PC-9 (cell line): ENCODE results near the gene VIM. TPM values are rescaled to one million over a fixed set of nuclear protein-coding genes. Genes with fewer than 3 reads are reported as not detected.
A peak's percentile ranks its signal among the peaks of the same experiment; 100 is the strongest.

Experiments used
- BruUV-seq: library from RNA; stranded (reverse); fragments of 400-500 nt; replicated peaks from 2 replicates; lab custom pipeline; 2021; lab: Mats Ljungman, UMichigan
- CTCF ChIA-PET: fragments of 300-600 bp; sonication (Branson Sonifier 250); formaldehyde crosslinking; loops from one replicate; lab custom pipeline; 2022; ENCODE audit warnings: antibody characterized with exemption; lab: Charles Lee
- POLR2A ChIA-PET: fragments of 300-600 bp; sonication (Branson Sonifier 250); formaldehyde crosslinking; loops from one replicate; lab custom pipeline; 2022; ENCODE audit warnings: antibody characterized with exemption; ENCODE audit not compliant: unreplicated experiment; lab: Charles Lee
- DNase-seq, 2 experiments: peaks; one replicate each; pipeline versions ENCODE4 v3.0.0 to v3.0.0-alpha.2; 2015 to 2022; ENCODE audit warnings: mixed read lengths in 1 of 2
- H2AFZ ChIP-seq: fragments of 200-600 bp; sonication (generic); 2 replicates; pipeline ENCODE4 v1.8.1; 2017; ENCODE audit warnings: antibody characterized with exemption
- H3F3A ChIP-seq: fragments of 200-600 bp; sonication (generic); 2 replicates; pipeline ENCODE4 v1.8.1; 2017; ENCODE audit warnings: antibody characterized with exemption, mild to moderate bottlenecking, low read depth; ENCODE audit not compliant: insufficient read depth
- H3K27ac ChIP-seq: fragments of 200-600 bp; sonication (generic); 2 replicates; pipeline ENCODE4 v1.6.1; 2016; ENCODE audit warnings: mixed run types
- H3K27me3 ChIP-seq: fragments of 200-600 bp; sonication (generic); 2 replicates; pipeline ENCODE4 v1.6.1; 2016; ENCODE audit warnings: low read depth, mixed run types; ENCODE audit not compliant: insufficient read depth
- H3K36me3 ChIP-seq: fragments of 200-600 bp; sonication (generic); 2 replicates; pipeline ENCODE4 v1.6.1; 2016; ENCODE audit warnings: low read depth, mixed run types
- H3K4me1 ChIP-seq: fragments of 200-600 bp; sonication (generic); replicated peaks from 2 replicates; pipeline ENCODE4 v1.6.1; 2016; ENCODE audit warnings: mixed run types; ENCODE audit not compliant: insufficient read depth
- H3K4me2 ChIP-seq: fragments of 200-600 bp; sonication (generic); 2 replicates; pipeline ENCODE4 v1.6.1; 2017; ENCODE audit warnings: mixed run types
- H3K4me3 ChIP-seq: fragments of 200-600 bp; sonication (generic); 2 replicates; pipeline ENCODE4 v1.6.1; 2016; ENCODE audit warnings: mixed run types
- H3K79me2 ChIP-seq: fragments of 200-600 bp; sonication (generic); 2 replicates; pipeline ENCODE4 v1.6.1; 2017; ENCODE audit warnings: low read depth, mixed run types
- H3K9me2 ChIP-seq: fragments of 200-600 bp; sonication (generic); 2 replicates; pipeline ENCODE4 v1.8.1; 2017; ENCODE audit warnings: mild to moderate bottlenecking; ENCODE audit not compliant: insufficient read depth
- H3K9me3 ChIP-seq: fragments of 200-600 bp; sonication (generic); 2 replicates; pipeline ENCODE4 v1.8.1; 2016; ENCODE audit warnings: low read depth; ENCODE audit not compliant: insufficient read depth
- H4K20me1 ChIP-seq: fragments of 200-600 bp; sonication (generic); 2 replicates; pipeline ENCODE4 v1.8.1; 2017; ENCODE audit not compliant: insufficient read depth
- EZH2 ChIP-seq: fragments of 200-600 bp; sonication (generic); IDR thresholded peaks from 2 replicates; pipeline ENCODE4 v1.8.0; 2017; ENCODE audit warnings: antibody characterized with exemption, low read depth
- intact Hi-C: fragments of 100-400 bp; cut with micrococcal nuclease; formaldehyde crosslinking; loops from one replicate; pipeline ENCODE4 v1.10.0; 2022; ENCODE audit not compliant: unreplicated experiment
- total RNA-seq: library from RNA; stranded (reverse); gene quantifications from 2 replicates; pipeline ENCODE4 v1.2.3, GENCODE V29; 2021
- TF ChIP-seq, protein P1 (sequence below): fragments of 200-600 bp; sonication (generic); conservative IDR thresholded peaks from 2 replicates; pipeline ENCODE4 v1.6.1; 2017; ENCODE audit warnings: mixed run types, antibody characterized with exemption, mild to moderate bottlenecking, moderate library complexity

VIM gene
- total RNA-seq, 1 experiment from 2014 or later = 14.8 TPM

DNA sequence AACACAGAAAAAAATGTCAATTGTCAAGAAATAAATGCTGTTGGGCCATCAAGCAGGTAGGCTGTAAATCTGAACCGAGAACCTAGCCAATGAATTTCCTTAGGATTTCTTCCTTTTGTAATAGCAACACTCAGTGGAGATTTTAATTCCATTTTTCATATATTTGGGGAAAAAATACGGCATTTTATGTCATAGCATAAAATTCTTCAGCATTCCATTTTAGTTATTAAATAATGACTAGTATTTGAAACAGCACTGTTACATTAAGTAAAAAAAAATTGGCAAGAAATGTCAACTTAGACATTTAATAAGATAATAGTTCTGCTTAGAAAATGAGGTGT, 12.3 kb upstream of the VIM start:
- Histone ChIP-seq H3K4me3 (no peak overlapping the region), H3K36me3 (no peaks in the 10 kb centered on the region), H3K4me1 (peaks cover 31% of the 10 kb centered on the region), H3F3A (peaks cover 19% of the 10 kb centered on the region), H2AFZ (no peak overlapping the region), H3K79me2 (no peaks in the 10 kb centered on the region), H3K27me3 (no peaks in the 10 kb centered on the region), H3K4me2 (peak overlapping the region; percentile 43), H3K9me3 (no peaks in the 10 kb centered on the region), H4K20me1 (no peaks in the 10 kb centered on the region), H3K9me2 (no peaks in the 10 kb centered on the region), H3K27ac (peak overlapping the region; percentile 83)
- POLR2A ChIA-PET = interaction anchor here (0.7 kb wide), 1 partner anchor 14 kb away, joined by 6 read pairs; the partner anchor contains the start of gene TRDMT1
- no TSS peak for BruUV-seq
- CTCF ChIA-PET = no interaction called here
- DNase-seq = no peak
- intact Hi-C loops = loop anchor here (1.0 kb wide), 1 partner anchor 15 kb away; no protein-coding TSS in a partner anchor
- no peak for TF ChIP-seq EZH2
- TF ChIP-seq, protein P1, sequence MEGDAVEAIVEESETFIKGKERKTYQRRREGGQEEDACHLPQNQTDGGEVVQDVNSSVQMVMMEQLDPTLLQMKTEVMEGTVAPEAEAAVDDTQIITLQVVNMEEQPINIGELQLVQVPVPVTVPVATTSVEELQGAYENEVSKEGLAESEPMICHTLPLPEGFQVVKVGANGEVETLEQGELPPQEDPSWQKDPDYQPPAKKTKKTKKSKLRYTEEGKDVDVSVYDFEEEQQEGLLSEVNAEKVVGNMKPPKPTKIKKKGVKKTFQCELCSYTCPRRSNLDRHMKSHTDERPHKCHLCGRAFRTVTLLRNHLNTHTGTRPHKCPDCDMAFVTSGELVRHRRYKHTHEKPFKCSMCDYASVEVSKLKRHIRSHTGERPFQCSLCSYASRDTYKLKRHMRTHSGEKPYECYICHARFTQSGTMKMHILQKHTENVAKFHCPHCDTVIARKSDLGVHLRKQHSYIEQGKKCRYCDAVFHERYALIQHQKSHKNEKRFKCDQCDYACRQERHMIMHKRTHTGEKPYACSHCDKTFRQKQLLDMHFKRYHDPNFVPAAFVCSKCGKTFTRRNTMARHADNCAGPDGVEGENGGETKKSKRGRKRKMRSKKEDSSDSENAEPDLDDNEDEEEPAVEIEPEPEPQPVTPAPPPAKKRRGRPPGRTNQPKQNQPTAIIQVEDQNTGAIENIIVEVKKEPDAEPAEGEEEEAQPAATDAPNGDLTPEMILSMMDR = no peak

DNA sequence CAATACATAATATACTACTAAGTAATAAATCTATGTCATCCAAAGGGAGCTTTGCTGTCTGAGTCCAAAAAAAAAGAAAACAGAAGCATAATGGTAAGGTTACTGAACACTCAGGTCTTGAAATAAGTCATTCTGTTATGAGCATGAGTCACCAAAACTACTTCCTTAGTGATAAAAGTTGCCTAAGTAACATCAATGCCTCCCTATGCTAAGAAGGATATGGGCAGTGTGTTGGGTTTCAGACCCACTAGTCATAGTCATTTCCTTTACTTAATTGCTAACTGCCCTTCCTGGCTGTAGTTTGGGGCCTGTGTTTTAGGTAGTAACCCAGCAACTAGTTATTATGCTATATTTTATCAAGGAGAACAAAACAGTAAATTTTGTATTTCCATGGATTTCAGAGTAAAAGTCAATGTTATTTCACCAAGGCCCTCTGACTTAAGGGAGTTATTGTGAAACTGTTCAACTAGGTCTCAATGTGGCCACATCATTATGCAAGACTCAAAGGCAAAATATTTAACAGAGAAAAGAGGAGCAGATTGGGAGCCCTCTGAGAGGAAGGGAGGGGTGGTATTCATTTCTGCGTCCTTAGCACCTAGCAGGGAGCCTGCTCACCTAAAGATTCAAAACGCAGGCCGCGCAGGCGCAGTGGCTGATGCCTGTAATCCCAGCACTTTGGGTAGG, 11.7 kb upstream of the VIM start:
- no peaks in the 10 kb centered on the region for H3K9me2 ChIP-seq
- no peak overlapping the region for H2AFZ ChIP-seq
- POLR2A ChIA-PET = interaction anchor here (0.7 kb wide), 1 partner anchor 15 kb away, joined by 6 read pairs; the partner anchor contains the start of gene TRDMT1
- no peaks in the 10 kb centered on the region for H4K20me1 ChIP-seq
- H3K4me1 ChIP-seq = peaks cover 35% of the 10 kb centered on the region
- no TSS peak for BruUV-seq
- TF ChIP-seq EZH2 = no peak
- TF ChIP-seq, protein P1 = no peak
- no peaks in the 10 kb centered on the region for H3K79me2 ChIP-seq
- H3K27me3 ChIP-seq = no peaks in the 10 kb centered on the region
- H3K9me3 ChIP-seq = no peaks in the 10 kb centered on the region
- intact Hi-C loops = loop anchor here (1.0 kb wide), 1 partner anchor 14 kb away; no protein-coding TSS in a partner anchor
- H3K27ac ChIP-seq = peak overlapping the region; percentile 83
- CTCF ChIA-PET = no interaction called here
- H3F3A ChIP-seq = peaks cover 19% of the 10 kb centered on the region
- H3K4me2 ChIP-seq = peak overlapping the region; percentile 43
- no peak overlapping the region for H3K4me3 ChIP-seq
- peak; percentile 29 to 95 for DNase-seq
- H3K36me3 ChIP-seq = no peaks in the 10 kb centered on the region

DNA sequence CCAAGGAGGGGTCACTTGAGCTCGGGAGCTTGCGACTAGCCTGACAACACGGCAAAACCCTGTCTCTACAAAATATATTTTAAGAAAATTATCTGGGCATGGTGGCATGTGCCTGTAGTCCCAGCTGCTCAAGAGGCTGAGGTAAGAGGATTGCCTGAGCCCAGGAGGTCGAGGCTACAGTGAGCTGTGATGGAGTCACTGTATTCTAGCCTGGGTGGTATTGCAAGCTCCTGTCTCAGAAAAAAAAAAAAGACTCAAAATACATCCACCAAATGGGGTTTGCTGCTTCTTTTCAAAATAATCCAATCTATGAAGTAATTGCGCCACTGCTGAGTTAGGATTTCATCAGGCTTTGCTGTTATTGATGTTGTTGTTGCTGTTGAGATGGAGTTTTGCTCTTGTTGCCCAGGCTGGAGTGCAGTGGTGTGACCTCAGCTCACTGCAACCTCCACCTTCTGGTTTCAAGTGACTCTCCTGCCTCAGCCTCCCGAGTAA, 11.1 kb upstream of the VIM start:
- intact Hi-C loops = loop anchor here (1.0 kb wide), 1 partner anchor 13 kb away; no protein-coding TSS in a partner anchor
- Histone ChIP-seq H3K27ac (peak overlapping the region; percentile 83), H3K27me3 (no peaks in the 10 kb centered on the region), H2AFZ (no peak overlapping the region), H3K4me3 (no peak overlapping the region), H3K79me2 (no peaks in the 10 kb centered on the region), H3K4me2 (peak overlapping the region; percentile 15; the same call in 1 of the 2 replicates), H3K36me3 (no peaks in the 10 kb centered on the region), H3K9me2 (no peaks in the 10 kb centered on the region), H4K20me1 (no peaks in the 10 kb centered on the region), H3K9me3 (no peaks in the 10 kb centered on the region), H3F3A (peaks cover 19% of the 10 kb centered on the region), H3K4me1 (peaks cover 35% of the 10 kb centered on the region)
- BruUV-seq = no TSS peak
- no peak for DNase-seq
- ChIA-PET POLR2A (no interaction called here), CTCF (no interaction called here)
- TF ChIP-seq, protein P1 = no peak
- no peak for TF ChIP-seq EZH2
